GM23338 (cell line): ENCODE measurements around the gene C1orf210.

Experiments
- CREB1 ChIP-seq: fragments of 250-450 bp; sonication (Bioruptor Pico); IDR thresholded peaks from 2 replicates; pipeline ENCODE4 v1.5.0; 2020; ENCODE audit warnings: low read depth, mild to moderate bottlenecking, moderate library complexity
- CTCF ChIP-seq, 2 experiments: fragments of 200-600 bp in 1 of 2; sonication (generic) in 1 of 2; conservative IDR thresholded peaks; 2 replicates each; pipeline versions ENCODE4 v1.5.1 to v1.6.1; 2016 to 2017; ENCODE audit warnings: antibody characterized with exemption in 2 of 2, low read depth in 2 of 2, mild to moderate bottlenecking in 2 of 2, moderate library complexity in 1 of 2
- ETS1 ChIP-seq: IDR thresholded peaks from 2 replicates; pipeline ENCODE4 v1.6.1; 2016; ENCODE audit warnings: antibody characterized with exemption
- EZH2 ChIP-seq: fragments of 200-600 bp; sonication (generic); IDR thresholded peaks from one replicate; pipeline ENCODE4 v1.8.0; 2017; ENCODE audit warnings: antibody characterized with exemption, mild to moderate bottlenecking, low read depth; ENCODE audit not compliant: unreplicated experiment
- EZH2phosphoT487 ChIP-seq: fragments of 200-600 bp; sonication (generic); IDR thresholded peaks from one replicate; pipeline ENCODE4 v1.8.1; 2018; ENCODE audit warnings: antibody characterized with exemption; ENCODE audit not compliant: unreplicated experiment
- JUNB ChIP-seq: IDR thresholded peaks from one replicate; pipeline ENCODE4 v1.6.1; 2016; ENCODE audit warnings: antibody characterized with exemption; ENCODE audit not compliant: unreplicated experiment
- POLR2AphosphoS5 ChIP-seq: IDR thresholded peaks from 2 replicates; pipeline ENCODE4 v1.6.1; 2016; ENCODE audit warnings: antibody characterized with exemption, low read depth
- REST ChIP-seq: IDR thresholded peaks from one replicate; pipeline ENCODE4 v1.6.1; 2018; ENCODE audit warnings: antibody characterized with exemption; ENCODE audit not compliant: unreplicated experiment
- ZNF114 ChIP-seq: fragments of 250-450 bp; sonication (Bioruptor Pico); IDR thresholded peaks from 2 replicates; pipeline ENCODE4 v1.5.0; 2020; ENCODE audit warnings: mild to moderate bottlenecking, moderate library complexity
- ZNF331 ChIP-seq: fragments of 250-450 bp; sonication (Bioruptor Pico); IDR thresholded peaks from 2 replicates; pipeline ENCODE4 v1.5.0; 2020; ENCODE audit warnings: low read depth, mild to moderate bottlenecking, moderate library complexity

GRCh38 chr1:43272161-43272560 is 13.2 kb downstream of the C1orf210 start:
- TF ChIP-seq CTCF (conservative IDR thresholded peaks at IDR 0.05; ENCODE audit: low read depth in 2 of 2), result no peak
- TF ChIP-seq POLR2AphosphoS5, result no peak
- no peak for TF ChIP-seq REST
- TF ChIP-seq EZH2, result no peak
- TF ChIP-seq ETS1, result no peak
- no peak for TF ChIP-seq EZH2phosphoT487
- no peak for TF ChIP-seq JUNB
- TF ChIP-seq CREB1 (CRISPR knock-in tag), result no peak
- no peak for TF ChIP-seq ZNF114 (CRISPR knock-in tag)
- TF ChIP-seq ZNF331 (CRISPR knock-in tag), result no peak
